OCI-LY7 (cell line): ENCODE results near the gene C1orf210. TPM values are rescaled to one million over a fixed set of nuclear protein-coding genes. Genes with fewer than 3 reads are reported as not detected.

ENCODE experiments used
- BruUV-seq: library from RNA; stranded (reverse); fragments of 400-500 nt; replicated peaks from 2 replicates; lab custom pipeline; 2021; lab: Mats Ljungman, UMichigan
- CTCF ChIA-PET: fragments of 300-600 bp; sonication (Branson Sonifier 250); formaldehyde crosslinking; loops from one replicate; lab custom pipeline; 2022; ENCODE audit warnings: antibody characterized with exemption; ENCODE audit not compliant: unreplicated experiment; lab: Charles Lee
- POLR2A ChIA-PET: fragments of 300-600 bp; sonication (Branson Sonifier 250); formaldehyde crosslinking; loops from one replicate; lab custom pipeline; 2022; ENCODE audit warnings: antibody characterized with exemption; lab: Charles Lee
- DNase-seq: peaks from one replicate; pipeline ENCODE4 v3.0.0-alpha.2; 2015; ENCODE audit warnings: low spot score
- H2AFZ ChIP-seq: fragments of 200-600 bp; sonication (generic), shearing (Covaris generic); 2 replicates; pipeline ENCODE4 v1.6.1; 2014; ENCODE audit warnings: mild to moderate bottlenecking, antibody characterized with exemption, low read length, moderate library complexity
- H3K27ac ChIP-seq: fragments of 200-600 bp; sonication (generic); 2 replicates; pipeline ENCODE4 v1.5.1; 2014; ENCODE audit warnings: mixed run types, low read depth, mild to moderate bottlenecking, moderate library complexity, low read length, inconsistent platforms; ENCODE audit not compliant: poor library complexity, severe bottlenecking
- H3K36me3 ChIP-seq: fragments of 200-600 bp; sonication (generic); 2 replicates; pipeline ENCODE4 v1.6.1; 2014; ENCODE audit warnings: mild to moderate bottlenecking, antibody characterized with exemption, low read length, moderate library complexity, mixed read lengths; ENCODE audit not compliant: insufficient read depth
- H3K4me1 ChIP-seq: fragments of 200-600 bp; sonication (generic); 2 replicates; pipeline ENCODE4 v1.5.1; 2014; ENCODE audit warnings: mild to moderate bottlenecking, low read length; ENCODE audit not compliant: insufficient read depth, poor library complexity, severe bottlenecking
- H3K4me2 ChIP-seq: fragments of 200-600 bp; sonication (generic); 2 replicates; pipeline ENCODE4 v1.6.1; 2014; ENCODE audit warnings: mild to moderate bottlenecking, low read length
- H3K4me3 ChIP-seq: fragments of 200-600 bp; sonication (generic); 2 replicates; pipeline ENCODE4 v1.5.1; 2014; ENCODE audit warnings: mild to moderate bottlenecking, low read depth, low read length; ENCODE audit not compliant: poor library complexity, severe bottlenecking
- H3K79me2 ChIP-seq: fragments of 200-600 bp; sonication (generic); 2 replicates; pipeline ENCODE4 v1.6.1; 2016; ENCODE audit warnings: low read depth, mild to moderate bottlenecking, low read length, moderate library complexity, mixed read lengths; ENCODE audit not compliant: insufficient read depth
- H3K9me2 ChIP-seq: fragments of 200-600 bp; sonication (generic); 2 replicates; pipeline ENCODE4 v1.6.1; 2016; ENCODE audit warnings: mild to moderate bottlenecking, low read length, mixed read lengths; ENCODE audit not compliant: insufficient read depth
- H3K9me3 ChIP-seq: fragments of 200-600 bp; sonication (generic); 2 replicates; pipeline ENCODE4 v1.6.1; 2014; ENCODE audit warnings: mild to moderate bottlenecking, mixed run types, low read length, mixed read lengths
- H4K20me1 ChIP-seq: fragments of 200-600 bp; sonication (generic); 2 replicates; pipeline ENCODE4 v1.6.1; 2014; ENCODE audit warnings: mild to moderate bottlenecking, antibody characterized with exemption, low read length, moderate library complexity, mixed read lengths; ENCODE audit not compliant: insufficient read depth
- CTCF ChIP-seq: fragments of 200-600 bp; sonication (generic); conservative IDR thresholded peaks from 2 replicates; pipeline ENCODE4 v1.5.1; 2014; ENCODE audit warnings: mild to moderate bottlenecking, antibody characterized with exemption, low read length, moderate library complexity, mixed read lengths
- EZH2phosphoT487 ChIP-seq: fragments of 200-600 bp; sonication (generic); IDR thresholded peaks from 2 replicates; pipeline ENCODE4 v1.6.1; 2018; ENCODE audit warnings: low read depth, borderline replicate concordance, mild to moderate bottlenecking, mixed run types, antibody characterized with exemption, low read length, moderate library complexity, mixed read lengths
- intact Hi-C: fragments of 100-400 bp; cut with micrococcal nuclease; formaldehyde crosslinking; loops from one replicate; pipeline ENCODE4 v1.10.0; 2022; ENCODE audit not compliant: unreplicated experiment
- total RNA-seq, 2 experiments: library from RNA; depleted of rRNA in 1 of 2; stranded (reverse); fragments of >200 nt in 1 of 2; shearing (Covaris generic) in 1 of 2; gene quantifications; 2 replicates each; pipeline ENCODE4 v1.2.3, GENCODE V29; 2014 to 2022

The C1orf210 gene
- total RNA-seq, 2 experiments from 2014 or later = not detected

GRCh38 chr1:43299101-43299500 lies 13.7 kb upstream of the C1orf210 start:
- Histone ChIP-seq H3K36me3 (no peaks in the 10 kb centered on the region), H3K4me1 (no peaks in the 10 kb centered on the region), H2AFZ (no peak overlapping the region), H3K9me2 (no peaks in the 10 kb centered on the region), H3K27ac (no peak overlapping the region), H3K9me3 (no peaks in the 10 kb centered on the region), H3K4me3 (no peak overlapping the region), H3K4me2 (no peak overlapping the region), H4K20me1 (no peaks in the 10 kb centered on the region), H3K79me2 (no peaks in the 10 kb centered on the region)
- ChIA-PET POLR2A (no interaction called here), CTCF (no interaction called here)
- intact Hi-C loops = no loop called here
- no TSS peak for BruUV-seq
- DNase-seq = no peak
- TF ChIP-seq EZH2phosphoT487 (no peak), CTCF (no peak)

GRCh38 chr1:43298055-43298454 lies 12.7 kb upstream of the C1orf210 start:
- ChIA-PET CTCF (no interaction called here), POLR2A (no interaction called here)
- TF ChIP-seq CTCF (no peak), EZH2phosphoT487 (no peak)
- intact Hi-C loops = no loop called here
- Histone ChIP-seq H3K9me2 (no peaks in the 10 kb centered on the region), H3K9me3 (no peaks in the 10 kb centered on the region), H3K4me1 (no peaks in the 10 kb centered on the region), H3K36me3 (no peaks in the 10 kb centered on the region), H2AFZ (no peak overlapping the region), H4K20me1 (no peaks in the 10 kb centered on the region), H3K79me2 (no peaks in the 10 kb centered on the region), H3K27ac (no peak overlapping the region), H3K4me2 (no peak overlapping the region), H3K4me3 (no peak overlapping the region)
- DNase-seq = no peak
- BruUV-seq = no TSS peak

- Histone ChIP-seq H4K20me1 (no peaks in the 10 kb centered on the region), H2AFZ (no peak overlapping the region), H3K9me2 (no peaks in the 10 kb centered on the region), H3K4me3 (no peak overlapping the region), H3K9me3 (no peaks in the 10 kb centered on the region), H3K27ac (no peak overlapping the region), H3K36me3 (no peaks in the 10 kb centered on the region), H3K79me2 (no peaks in the 10 kb centered on the region), H3K4me1 (no peaks in the 10 kb centered on the region), H3K4me2 (no peak overlapping the region)
- TF ChIP-seq CTCF (no peak), EZH2phosphoT487 (no peak)
- DNase-seq = no peak
- POLR2A ChIA-PET = no interaction called here
- intact Hi-C loops = no loop called here
- CTCF ChIA-PET = no interaction called here
- no TSS peak for BruUV-seq
Measured at GRCh38 chr1:43296207-43296606, 10.8 kb upstream of the C1orf210 start.
